Measurements from ENCODE around the gene ATM. TPM values are rescaled to one million over a fixed set of nuclear protein-coding genes. Genes with fewer than 3 reads are reported as not detected.

The ATM gene
- total RNA-seq, 4 donors from 2014 or later, result 107 to 120 (median 109) TPM

GRCh38 chr11:108198833-108199232 is 24.0 kb upstream of the ATM start:
- Histone ChIP-seq H3K27me3 (no peaks in the 10 kb centered on the region), H3K9me3 (no peaks in the 10 kb centered on the region), H3K36me3 (peaks cover 0 to 35% (median 0%) of the 10 kb centered on the region in 3 donors), H3K4me3 (no peak overlapping the region), H3K4me1 (peaks cover 0 to 12% (median 0%) of the 10 kb centered on the region in 4 donors), H3K27ac (no peak overlapping the region)
- 82 to 87% methylated on average over 8 of the region's 8 CpGs for WGBS, 2 donors
- TF ChIP-seq, protein P1, sequence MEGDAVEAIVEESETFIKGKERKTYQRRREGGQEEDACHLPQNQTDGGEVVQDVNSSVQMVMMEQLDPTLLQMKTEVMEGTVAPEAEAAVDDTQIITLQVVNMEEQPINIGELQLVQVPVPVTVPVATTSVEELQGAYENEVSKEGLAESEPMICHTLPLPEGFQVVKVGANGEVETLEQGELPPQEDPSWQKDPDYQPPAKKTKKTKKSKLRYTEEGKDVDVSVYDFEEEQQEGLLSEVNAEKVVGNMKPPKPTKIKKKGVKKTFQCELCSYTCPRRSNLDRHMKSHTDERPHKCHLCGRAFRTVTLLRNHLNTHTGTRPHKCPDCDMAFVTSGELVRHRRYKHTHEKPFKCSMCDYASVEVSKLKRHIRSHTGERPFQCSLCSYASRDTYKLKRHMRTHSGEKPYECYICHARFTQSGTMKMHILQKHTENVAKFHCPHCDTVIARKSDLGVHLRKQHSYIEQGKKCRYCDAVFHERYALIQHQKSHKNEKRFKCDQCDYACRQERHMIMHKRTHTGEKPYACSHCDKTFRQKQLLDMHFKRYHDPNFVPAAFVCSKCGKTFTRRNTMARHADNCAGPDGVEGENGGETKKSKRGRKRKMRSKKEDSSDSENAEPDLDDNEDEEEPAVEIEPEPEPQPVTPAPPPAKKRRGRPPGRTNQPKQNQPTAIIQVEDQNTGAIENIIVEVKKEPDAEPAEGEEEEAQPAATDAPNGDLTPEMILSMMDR (IDR thresholded peaks at IDR 0.05), result no peak
- TF ChIP-seq POLR2A (IDR thresholded peaks at IDR 0.05) (no peak), EP300 (IDR thresholded peaks at IDR 0.05) (no peak)
- no peak for DNase-seq (ENCODE audit: low spot score in 2 of 2)

GRCh38 chr11:108199446-108200321 is 23.2 kb upstream of the ATM start:
- Histone ChIP-seq H3K4me3 (no peak overlapping the region), H3K27me3 (no peaks in the 10 kb centered on the region), H3K9me3 (peaks cover 0 to 7% (median 0%) of the 10 kb centered on the region in 4 donors), H3K36me3 (peaks cover 0 to 35% (median 0%) of the 10 kb centered on the region in 3 donors), H3K27ac (no peak overlapping the region), H3K4me1 (peaks cover 0 to 12% (median 0%) of the 10 kb centered on the region in 4 donors)
- 71 to 79% methylated on average over 12 of the region's 12 CpGs for WGBS, 2 donors
- TF ChIP-seq EP300 (IDR thresholded peaks at IDR 0.05) (no peak), POLR2A (IDR thresholded peaks at IDR 0.05) (no peak)
- TF ChIP-seq, protein P1 (IDR thresholded peaks at IDR 0.05), result no peak
- no peak for DNase-seq (ENCODE audit: low spot score in 2 of 2)

DNA sequence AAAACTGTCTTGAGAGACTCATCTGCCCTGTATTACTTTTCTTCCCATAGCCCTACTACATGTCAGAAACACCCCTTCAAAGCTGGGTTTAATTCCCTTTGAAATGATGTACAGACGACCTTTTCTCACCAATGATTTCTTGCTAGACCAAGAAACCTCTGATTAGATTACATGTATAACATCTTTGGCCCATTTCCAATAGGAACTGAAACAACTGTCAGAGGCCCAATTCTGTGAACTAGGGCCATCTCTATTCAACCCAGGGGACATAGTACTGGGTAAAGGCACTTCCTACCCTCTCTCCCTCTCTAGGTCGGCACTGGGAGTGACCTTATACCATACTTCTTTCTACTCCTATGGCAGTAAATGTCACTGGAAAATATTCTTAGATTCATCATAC is 19.8 kb upstream of the ATM start:
- 75 to 81% methylated on average over 2 of the region's 2 CpGs for WGBS, 2 donors
- no peak overlapping the region for H3K27ac ChIP-seq
- DNase-seq (ENCODE audit: low spot score in 2 of 2), result no peak
- TF ChIP-seq POLR2A (IDR thresholded peaks at IDR 0.05), result no peak
- TF ChIP-seq, protein P1 (IDR thresholded peaks at IDR 0.05), result no peak
- no peak for TF ChIP-seq EP300 (IDR thresholded peaks at IDR 0.05)
- no peak overlapping the region for H3K4me3 ChIP-seq
- H3K27me3 ChIP-seq, result no peaks in the 10 kb centered on the region
- peaks cover 0 to 52% (median 19%) of the 10 kb centered on the region in 3 donors for H3K36me3 ChIP-seq
- peaks cover 0 to 17% (median 0%) of the 10 kb centered on the region in 4 donors for H3K9me3 ChIP-seq
- peaks cover 0 to 5% (median 0%) of the 10 kb centered on the region in 4 donors for H3K4me1 ChIP-seq

- no peak overlapping the region for H3K27ac ChIP-seq
- no peak overlapping the region for H3K4me3 ChIP-seq
- H3K4me1 ChIP-seq, result no peaks in the 10 kb centered on the region
- no peak for DNase-seq (ENCODE audit: low spot score in 2 of 2)
- no peaks in the 10 kb centered on the region for H3K27me3 ChIP-seq
- H3K9me3 ChIP-seq, result peaks cover 0 to 17% (median 0%) of the 10 kb centered on the region in 4 donors
- WGBS, 2 donors, result 97 to 98% methylated on average over 8 to 9 of the region's 9 CpGs
- TF ChIP-seq POLR2A (IDR thresholded peaks at IDR 0.05) (no peak), EP300 (IDR thresholded peaks at IDR 0.05) (no peak)
- TF ChIP-seq, protein P1 (IDR thresholded peaks at IDR 0.05), result no peak
- H3K36me3 ChIP-seq, result peaks cover 0 to 57% (median 19%) of the 10 kb centered on the region in 3 donors
Observed at GRCh38 chr11:108204376-108204775, 18.5 kb upstream of the ATM start.

DNA sequence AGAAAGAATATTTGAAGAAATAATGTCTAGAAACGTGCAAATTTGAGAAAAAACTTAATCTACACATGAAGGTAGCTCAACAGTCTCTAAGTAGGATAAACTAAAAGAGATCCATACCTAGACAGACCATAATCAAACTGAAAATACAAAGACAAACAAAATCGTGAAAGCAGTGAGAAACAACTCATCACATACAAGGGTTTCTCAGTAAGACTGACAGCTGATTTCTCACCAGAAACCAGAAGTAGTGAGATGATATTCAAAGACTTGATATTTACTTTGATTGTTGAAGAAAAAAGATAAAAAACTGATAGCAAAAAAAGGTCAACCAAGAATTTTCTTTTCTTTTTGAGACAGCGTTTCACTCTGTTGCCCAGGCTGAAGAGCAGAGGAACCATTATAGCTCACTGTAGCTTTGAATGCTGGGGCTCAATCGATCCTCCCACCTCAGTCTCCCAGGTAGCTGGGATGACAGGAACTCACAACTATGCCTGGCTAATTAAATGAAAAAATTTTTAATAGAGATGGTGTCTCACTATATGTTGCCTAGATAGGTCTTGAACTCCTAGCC is 17.9 kb upstream of the ATM start:
- Histone ChIP-seq H3K36me3 (peaks cover 0 to 60% (median 20%) of the 10 kb centered on the region in 3 donors), H3K9me3 (peaks cover 0 to 17% (median 0%) of the 10 kb centered on the region in 4 donors), H3K4me3 (no peak overlapping the region), H3K4me1 (no peaks in the 10 kb centered on the region), H3K27ac (no peak overlapping the region), H3K27me3 (no peaks in the 10 kb centered on the region)
- TF ChIP-seq POLR2A (IDR thresholded peaks at IDR 0.05) (no peak), EP300 (IDR thresholded peaks at IDR 0.05) (no peak)
- TF ChIP-seq, protein P1 (IDR thresholded peaks at IDR 0.05), result no peak
- WGBS, 2 donors, result 94 to 97% methylated on average over 4 of the region's 4 CpGs
- no peak for DNase-seq (ENCODE audit: low spot score in 2 of 2)
